ENCODE results near the gene CLDN5.
"Not testable (repeated sequence)": the region's sequence is repeated elsewhere in the genome, so short reads cannot be mapped to it uniquely, and the experiment has no call there.

Gene CLDN5

GRCh38 chr22:19524170-19525115 lies at the start of gene CLDN5:
Gene CLDN5 (minus strand): TSS chr22:19524410. CDS start chr22:19524255, 155 bp downstream.
- no peak for DNase-seq

GRCh38 chr22:19571995-19572394 lies 47.8 kb upstream of the CLDN5 start:
- DNase-seq, result no peak

- no peak for DNase-seq
Observed at GRCh38 chr22:19571207-19571795, 47.1 kb upstream of the CLDN5 start.

GRCh38 chr22:19569976-19570375 lies 45.8 kb upstream of the CLDN5 start:
- no peak for DNase-seq

GRCh38 chr22:19569276-19569640 lies 45.0 kb upstream of the CLDN5 start:
- no peak for DNase-seq

GRCh38 chr22:19568337-19569275 lies 44.4 kb upstream of the CLDN5 start:
- no peak for DNase-seq

- no peak for DNase-seq
Observed at GRCh38 chr22:19567157-19568009, 43.2 kb upstream of the CLDN5 start.

GRCh38 chr22:19566279-19567156 lies 42.3 kb upstream of the CLDN5 start:
- no peak for DNase-seq

GRCh38 chr22:19565382-19566278 lies 41.4 kb upstream of the CLDN5 start:
- DNase-seq, result no peak

- no peak for DNase-seq
Observed at GRCh38 chr22:19559956-19560355, 35.7 kb upstream of the CLDN5 start.

GRCh38 chr22:19559324-19559811 lies 35.2 kb upstream of the CLDN5 start:
- DNase-seq, result no peak

GRCh38 chr22:19556963-19557545 lies 32.8 kb upstream of the CLDN5 start:
- no peak for DNase-seq

GRCh38 chr22:19555651-19556050 lies 31.4 kb upstream of the CLDN5 start:
- DNase-seq, result no peak

GRCh38 chr22:19554834-19555404 lies 30.7 kb upstream of the CLDN5 start:
- no peak for DNase-seq

- no peak for DNase-seq
Observed at GRCh38 chr22:19553201-19553600, 29.0 kb upstream of the CLDN5 start.

GRCh38 chr22:19550382-19550781 lies 26.2 kb upstream of the CLDN5 start:
- no peak for DNase-seq

- no peak for DNase-seq
Observed at GRCh38 chr22:19549428-19549827, 25.2 kb upstream of the CLDN5 start.

GRCh38 chr22:19548964-19549363 lies 24.8 kb upstream of the CLDN5 start:
- no peak for DNase-seq

GRCh38 chr22:19548427-19548826 lies 24.2 kb upstream of the CLDN5 start:
- DNase-seq, result not testable (repeated sequence)
